PC-3 (cell line): ENCODE results near the gene KIF5A.

Experiments used
- CTCF ChIP-seq: fragments of 300-600 bp; sonication (generic); conservative IDR thresholded peaks from 2 replicates; pipeline ENCODE4 v1.5.1; 2017; ENCODE audit warnings: antibody characterized with exemption, low read depth, mild to moderate bottlenecking, low read length
- EZH2 ChIP-seq: fragments of 300-600 bp; sonication (generic); IDR thresholded peaks from one replicate; pipeline ENCODE4 v1.6.1; 2017; ENCODE audit warnings: antibody characterized with exemption, mild to moderate bottlenecking, low read length; ENCODE audit not compliant: unreplicated experiment
- EZH2phosphoT487 ChIP-seq: fragments of 300-600 bp; sonication (generic); IDR thresholded peaks from 2 replicates; pipeline ENCODE4 v1.6.1; 2018; ENCODE audit warnings: mild to moderate bottlenecking, antibody characterized with exemption, low read length, borderline replicate concordance

GRCh38 chr12:57629897-57630471, 80.1 kb downstream of the KIF5A start:
- TF ChIP-seq CTCF (no peak), EZH2 (no peak), EZH2phosphoT487 (no peak)
